Natural killer cell (primary cell): ENCODE data around the gene HOMER1. TPM values are rescaled to one million over a fixed set of nuclear protein-coding genes. Genes with fewer than 3 reads are reported as not detected.

Source experiments
- ATAC-seq, 3 donors: fragments of 150-1000 bp in 2 of 3; fragments of 200-7000 bp in 1 of 3; cut with Tn5 transposase; 1 replicate in 1 of 3; 2 replicates in 2 of 3; pipeline ENCODE4 v1.10.0; 2021; ENCODE audit warnings: mild to moderate bottlenecking in 2 of 3, moderate library complexity in 2 of 3
- DNase-seq, 2 donors: peaks; one replicate each; pipeline versions ENCODE4 v3.0.0 to v3.0.0-alpha.2; 2013 to 2021; ENCODE audit warnings: mixed read lengths in 1 of 2
- H3K27ac ChIP-seq: one replicate; pipeline ENCODE4 v1.5.1; 2013; ENCODE audit warnings: mild to moderate bottlenecking, low read length
- H3K27me3 ChIP-seq: one replicate; pipeline ENCODE4 v1.6.1; 2013; ENCODE audit warnings: low read length; ENCODE audit not compliant: control insufficient read depth, insufficient read depth
- H3K36me3 ChIP-seq: one replicate; pipeline ENCODE4 v1.6.1; 2013; ENCODE audit warnings: low read length; ENCODE audit not compliant: control insufficient read depth, insufficient read depth
- H3K4me1 ChIP-seq: one replicate; pipeline ENCODE4 v1.6.1; 2013; ENCODE audit warnings: low read length; ENCODE audit not compliant: control insufficient read depth, insufficient read depth
- H3K4me3 ChIP-seq: one replicate; pipeline ENCODE4 v1.5.1; 2013; ENCODE audit warnings: low read length
- H3K9me3 ChIP-seq: one replicate; pipeline ENCODE4 v1.6.1; 2013; ENCODE audit warnings: low read length; ENCODE audit not compliant: control insufficient read depth, insufficient read depth
- H3K27ac Mint-ChIP-seq, 2 donors: one replicate each; pipeline ENCODE4 v1.8.0; 2022; ENCODE audit warnings: mild to moderate bottlenecking in 2 of 2, mixed read lengths in 2 of 2, moderate library complexity in 1 of 2
- H3K27me3 Mint-ChIP-seq, 2 donors: one replicate each; pipeline ENCODE4 v1.8.0; 2022; ENCODE audit warnings: low read depth in 2 of 2, mixed read lengths in 2 of 2
- H3K36me3 Mint-ChIP-seq: one replicate; pipeline ENCODE4 v1.8.0; 2022; ENCODE audit warnings: mixed read lengths
- H3K4me1 Mint-ChIP-seq, 2 donors: one replicate each; pipeline ENCODE4 v1.8.0; 2022; ENCODE audit warnings: mixed read lengths in 2 of 2
- H3K4me3 Mint-ChIP-seq: one replicate; pipeline ENCODE4 v1.8.0; 2022; ENCODE audit warnings: mild to moderate bottlenecking, moderate library complexity, mixed read lengths
- H3K9me3 Mint-ChIP-seq, 2 donors: one replicate each; pipeline ENCODE4 v1.8.0; 2022; ENCODE audit warnings: mixed read lengths in 2 of 2
- WGBS: methylation state at CpG from one replicate; pipeline ENCODE4 v1.1.7; 2013; ENCODE audit warnings: missing lambda C conversion rate; ENCODE audit not compliant: insufficient coverage; 5-methylcytosine and 5-hydroxymethylcytosine counted together
- intact Hi-C: fragments of 100-400 bp; cut with micrococcal nuclease; formaldehyde crosslinking; loops from one replicate; pipeline ENCODE4 v1.14.2; 2022
- total RNA-seq, 4 donors: library from RNA; stranded (reverse); fragments of 120-200 nt in 1 of 4; gene quantifications; one replicate each; pipeline versions ENCODE4 v1.2.3 to v1.2.4, GENCODE V29; 2013 to 2022
- TF ChIP-seq, protein P1 (sequence below): fragments of 200-600 bp; IDR thresholded peaks from one replicate; pipeline ENCODE4 v1.8.0; 2022; ENCODE audit warnings: antibody characterized with exemption

Gene HOMER1
- total RNA-seq, 3 donors from 2014 or later (not counting 1 experiment from before 2014, with no cell fraction given), result 3.1 to 5.4 (median 4.3) TPM

DNA sequence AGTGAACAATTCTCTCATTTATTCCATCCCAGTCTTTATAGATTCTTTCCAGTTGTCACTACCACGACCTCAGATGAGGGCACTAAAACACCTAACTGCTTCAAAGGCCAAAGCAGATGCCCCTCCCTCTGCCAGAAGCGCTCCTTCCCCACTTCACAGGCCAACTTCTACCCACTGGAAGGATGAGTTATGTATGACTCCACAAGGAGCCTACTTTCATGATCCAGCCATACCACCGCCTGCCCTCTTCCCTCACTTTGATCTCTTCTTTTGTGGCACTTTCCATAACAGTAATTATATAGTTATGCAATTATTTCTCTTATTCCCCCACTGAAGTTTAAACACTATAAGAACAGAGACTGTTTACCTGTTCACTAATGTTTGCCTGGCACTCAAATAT lies 93.7 kb downstream of the HOMER1 start:
- Histone ChIP-seq H3K4me3 (no peak overlapping the region), H3K27ac (no peak overlapping the region), H3K36me3 (no peaks in the 10 kb centered on the region), H3K4me1 (no peaks in the 10 kb centered on the region), H3K9me3 (no peaks in the 10 kb centered on the region), H3K27me3 (no peaks in the 10 kb centered on the region)
- TF ChIP-seq, protein P1, sequence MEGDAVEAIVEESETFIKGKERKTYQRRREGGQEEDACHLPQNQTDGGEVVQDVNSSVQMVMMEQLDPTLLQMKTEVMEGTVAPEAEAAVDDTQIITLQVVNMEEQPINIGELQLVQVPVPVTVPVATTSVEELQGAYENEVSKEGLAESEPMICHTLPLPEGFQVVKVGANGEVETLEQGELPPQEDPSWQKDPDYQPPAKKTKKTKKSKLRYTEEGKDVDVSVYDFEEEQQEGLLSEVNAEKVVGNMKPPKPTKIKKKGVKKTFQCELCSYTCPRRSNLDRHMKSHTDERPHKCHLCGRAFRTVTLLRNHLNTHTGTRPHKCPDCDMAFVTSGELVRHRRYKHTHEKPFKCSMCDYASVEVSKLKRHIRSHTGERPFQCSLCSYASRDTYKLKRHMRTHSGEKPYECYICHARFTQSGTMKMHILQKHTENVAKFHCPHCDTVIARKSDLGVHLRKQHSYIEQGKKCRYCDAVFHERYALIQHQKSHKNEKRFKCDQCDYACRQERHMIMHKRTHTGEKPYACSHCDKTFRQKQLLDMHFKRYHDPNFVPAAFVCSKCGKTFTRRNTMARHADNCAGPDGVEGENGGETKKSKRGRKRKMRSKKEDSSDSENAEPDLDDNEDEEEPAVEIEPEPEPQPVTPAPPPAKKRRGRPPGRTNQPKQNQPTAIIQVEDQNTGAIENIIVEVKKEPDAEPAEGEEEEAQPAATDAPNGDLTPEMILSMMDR, result no peak
- ATAC-seq (no peak), DNase-seq (no peak)
- Mint-ChIP-seq H3K4me1 (no peaks in the 10 kb centered on the region), H3K27me3 (no peaks in the 10 kb centered on the region), H3K27ac (no peak overlapping the region), H3K4me3 (no peak overlapping the region), H3K9me3 (no peaks in the 10 kb centered on the region), H3K36me3 (no peaks in the 10 kb centered on the region)
- 85% methylated on average over 2 of the region's 3 CpGs for WGBS
- intact Hi-C loops, result no loop called here

DNA sequence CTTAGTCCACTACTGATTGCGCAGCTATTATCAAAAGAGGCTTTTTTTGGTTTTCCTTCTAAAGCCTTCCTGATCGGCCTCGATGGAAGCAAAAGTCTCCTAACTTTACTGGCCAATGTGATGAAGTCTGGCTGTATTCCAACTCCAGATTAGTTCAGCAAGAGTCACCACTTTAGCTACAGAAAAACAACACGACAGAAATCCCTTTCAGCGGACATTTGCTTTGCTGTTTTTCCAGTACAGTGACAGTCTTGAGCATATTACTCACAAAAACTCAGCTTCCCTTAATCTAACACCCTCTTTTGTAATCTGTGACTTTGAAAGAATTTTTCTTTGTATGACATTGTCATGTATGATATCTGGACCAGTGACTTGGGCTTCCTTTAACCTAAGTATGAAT lies 95.7 kb downstream of the HOMER1 start:
- 98% methylated on average over 5 of the region's 5 CpGs for WGBS
- ATAC-seq, result no peak
- Mint-ChIP-seq H3K4me3 (no peak overlapping the region), H3K27ac (no peak overlapping the region), H3K36me3 (no peaks in the 10 kb centered on the region), H3K27me3 (no peaks in the 10 kb centered on the region), H3K9me3 (no peaks in the 10 kb centered on the region), H3K4me1 (no peaks in the 10 kb centered on the region)
- Histone ChIP-seq H3K9me3 (no peaks in the 10 kb centered on the region), H3K4me1 (no peaks in the 10 kb centered on the region), H3K4me3 (no peak overlapping the region), H3K27ac (no peak overlapping the region), H3K36me3 (no peaks in the 10 kb centered on the region), H3K27me3 (no peaks in the 10 kb centered on the region)
- TF ChIP-seq, protein P1, result no peak
- intact Hi-C loops, result no loop called here
- DNase-seq, result no peak

DNA sequence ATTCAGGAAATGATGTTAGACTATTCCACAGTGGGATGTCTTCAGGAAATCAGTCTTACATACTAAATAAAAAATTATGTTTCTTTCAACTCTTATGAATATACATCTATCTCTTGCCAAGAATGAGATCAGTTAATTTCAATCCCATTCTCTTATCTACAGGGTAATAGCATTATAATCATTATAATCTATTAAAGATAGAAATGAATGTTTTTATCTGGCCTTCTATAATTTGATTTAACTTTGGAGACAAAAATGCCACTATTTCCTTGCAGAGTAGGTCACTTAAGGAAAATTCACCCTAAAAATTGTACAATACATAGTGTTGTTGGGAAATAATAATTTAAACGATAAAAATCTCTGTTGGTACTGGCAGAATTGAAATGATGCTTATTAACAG lies 96.4 kb downstream of the HOMER1 start:
- Mint-ChIP-seq H3K27ac (no peak overlapping the region), H3K27me3 (no peaks in the 10 kb centered on the region), H3K4me3 (no peak overlapping the region), H3K4me1 (no peaks in the 10 kb centered on the region), H3K9me3 (no peaks in the 10 kb centered on the region), H3K36me3 (no peaks in the 10 kb centered on the region)
- no peaks in the 10 kb centered on the region for H3K36me3 ChIP-seq
- intact Hi-C loops, result no loop called here
- no peaks in the 10 kb centered on the region for H3K27me3 ChIP-seq
- no peaks in the 10 kb centered on the region for H3K9me3 ChIP-seq
- H3K4me3 ChIP-seq, result no peak overlapping the region
- 80% methylated on average over 1 of the region's 1 CpG for WGBS
- H3K27ac ChIP-seq, result no peak overlapping the region
- TF ChIP-seq, protein P1, result no peak
- no peaks in the 10 kb centered on the region for H3K4me1 ChIP-seq
- ATAC-seq (no peak), DNase-seq (no peak)

DNA sequence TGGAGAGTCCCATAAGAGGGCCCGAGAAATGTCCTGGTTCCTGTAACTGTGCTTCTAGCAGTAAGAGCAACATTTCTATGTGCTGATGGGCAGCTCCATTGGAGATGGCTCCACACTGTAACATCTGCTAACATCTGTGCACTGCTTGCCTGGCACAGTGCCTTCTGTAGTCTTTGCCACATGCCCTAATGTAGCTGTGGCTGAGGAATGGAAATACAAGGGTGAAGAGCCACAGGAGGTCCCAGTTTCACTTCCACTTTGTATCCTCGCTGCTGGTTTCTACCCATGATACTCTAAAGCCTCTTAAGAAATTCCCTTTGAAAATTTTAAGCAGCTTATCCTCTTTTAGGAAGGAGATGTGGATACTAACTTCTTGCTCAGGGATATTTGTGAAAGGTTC lies 97.4 kb downstream of the HOMER1 start:
- no peaks in the 10 kb centered on the region for H3K27me3 ChIP-seq
- no peak overlapping the region for H3K27ac ChIP-seq
- H3K4me1 ChIP-seq, result no peaks in the 10 kb centered on the region
- Mint-ChIP-seq H3K36me3 (no peaks in the 10 kb centered on the region), H3K27ac (no peak overlapping the region), H3K4me3 (no peak overlapping the region), H3K4me1 (no peaks in the 10 kb centered on the region), H3K27me3 (no peaks in the 10 kb centered on the region), H3K9me3 (no peaks in the 10 kb centered on the region)
- 44% methylated on average over 2 of the region's 2 CpGs for WGBS
- no peaks in the 10 kb centered on the region for H3K9me3 ChIP-seq
- peak in 1 of 3 donors; percentile 21 for ATAC-seq
- DNase-seq, result peak in 1 of 2 donors; percentile 4
- no peaks in the 10 kb centered on the region for H3K36me3 ChIP-seq
- H3K4me3 ChIP-seq, result no peak overlapping the region
- TF ChIP-seq, protein P1, result no peak
- intact Hi-C loops, result no loop called here
